GM12873 (cell line): ENCODE data around the gene SEZ6L.
A peak's percentile ranks its signal among the peaks of the same experiment; 100 is the strongest.

Experiments
- TF ChIP-seq, protein P1 (sequence below): IDR thresholded peaks from 2 replicates; pipeline ENCODE4 v1.5.1; 2012; ENCODE audit warnings: low read depth, mild to moderate bottlenecking, moderate library complexity, low read length, control low read depth; ENCODE audit not compliant: insufficient read depth; ENCODE audit errors: missing control alignments

Gene SEZ6L

DNA sequence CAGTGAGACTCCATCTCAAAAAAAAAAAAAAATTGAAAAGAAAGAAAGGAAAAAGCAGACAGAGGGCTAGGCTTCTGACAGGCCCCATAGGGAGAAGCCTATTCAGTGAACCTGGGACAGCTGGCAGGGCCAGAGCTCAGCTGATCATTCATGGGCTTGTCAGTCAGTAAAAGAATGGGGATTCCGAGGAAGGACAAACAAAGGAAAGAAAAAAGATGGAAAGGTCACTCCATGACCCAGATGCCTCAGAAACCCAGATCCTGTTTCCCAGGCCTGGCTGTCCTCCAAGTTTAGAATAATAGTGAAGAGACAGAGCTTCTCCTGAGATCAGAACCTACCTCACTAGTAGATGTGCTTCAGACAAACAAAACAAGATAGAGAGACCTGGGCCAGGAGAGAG lies 225.5 kb downstream of the SEZ6L start:
- TF ChIP-seq, protein P1, sequence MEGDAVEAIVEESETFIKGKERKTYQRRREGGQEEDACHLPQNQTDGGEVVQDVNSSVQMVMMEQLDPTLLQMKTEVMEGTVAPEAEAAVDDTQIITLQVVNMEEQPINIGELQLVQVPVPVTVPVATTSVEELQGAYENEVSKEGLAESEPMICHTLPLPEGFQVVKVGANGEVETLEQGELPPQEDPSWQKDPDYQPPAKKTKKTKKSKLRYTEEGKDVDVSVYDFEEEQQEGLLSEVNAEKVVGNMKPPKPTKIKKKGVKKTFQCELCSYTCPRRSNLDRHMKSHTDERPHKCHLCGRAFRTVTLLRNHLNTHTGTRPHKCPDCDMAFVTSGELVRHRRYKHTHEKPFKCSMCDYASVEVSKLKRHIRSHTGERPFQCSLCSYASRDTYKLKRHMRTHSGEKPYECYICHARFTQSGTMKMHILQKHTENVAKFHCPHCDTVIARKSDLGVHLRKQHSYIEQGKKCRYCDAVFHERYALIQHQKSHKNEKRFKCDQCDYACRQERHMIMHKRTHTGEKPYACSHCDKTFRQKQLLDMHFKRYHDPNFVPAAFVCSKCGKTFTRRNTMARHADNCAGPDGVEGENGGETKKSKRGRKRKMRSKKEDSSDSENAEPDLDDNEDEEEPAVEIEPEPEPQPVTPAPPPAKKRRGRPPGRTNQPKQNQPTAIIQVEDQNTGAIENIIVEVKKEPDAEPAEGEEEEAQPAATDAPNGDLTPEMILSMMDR: no peak

DNA sequence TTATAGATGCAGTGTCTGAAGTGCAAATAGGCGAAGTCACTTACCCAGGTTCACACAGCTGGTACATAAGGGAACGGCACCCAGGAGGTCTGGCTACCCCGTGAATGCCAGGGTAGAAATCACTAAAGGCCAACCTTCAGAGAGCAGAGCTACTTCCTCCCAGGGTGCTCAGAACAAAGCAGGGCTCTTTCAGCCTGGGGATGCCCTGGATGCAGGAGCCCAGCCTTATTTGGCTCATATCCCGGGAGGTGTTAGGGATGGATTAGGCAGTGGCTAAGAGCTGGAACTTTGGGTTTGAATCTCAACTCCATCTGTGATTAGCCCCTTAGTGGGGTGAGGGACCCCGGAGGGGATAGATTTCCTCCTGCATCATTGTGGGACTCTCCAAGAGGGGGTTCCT lies 226.7 kb downstream of the SEZ6L start:
- TF ChIP-seq, protein P1: no peak

DNA sequence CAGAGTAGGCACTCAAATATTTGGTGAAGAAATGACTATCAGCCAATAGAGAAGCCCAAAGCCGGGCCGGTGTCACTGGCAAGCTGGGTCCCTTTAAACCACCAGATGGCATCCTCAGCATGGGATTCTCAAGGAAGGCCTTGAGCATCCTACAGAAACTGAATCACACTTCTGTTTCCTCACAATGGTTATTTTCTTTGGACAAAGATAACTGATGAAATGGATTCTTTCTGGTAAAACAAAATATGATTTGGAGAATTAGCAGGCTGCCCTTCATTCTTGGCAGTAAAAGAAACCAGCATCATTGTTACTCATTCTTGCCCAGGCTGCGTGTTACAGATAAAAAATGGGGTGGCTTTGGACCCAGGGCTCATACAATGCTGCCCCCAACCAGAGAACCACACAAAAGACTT lies 229.5 kb downstream of the SEZ6L start:
- TF ChIP-seq, protein P1: peak; percentile 74

DNA sequence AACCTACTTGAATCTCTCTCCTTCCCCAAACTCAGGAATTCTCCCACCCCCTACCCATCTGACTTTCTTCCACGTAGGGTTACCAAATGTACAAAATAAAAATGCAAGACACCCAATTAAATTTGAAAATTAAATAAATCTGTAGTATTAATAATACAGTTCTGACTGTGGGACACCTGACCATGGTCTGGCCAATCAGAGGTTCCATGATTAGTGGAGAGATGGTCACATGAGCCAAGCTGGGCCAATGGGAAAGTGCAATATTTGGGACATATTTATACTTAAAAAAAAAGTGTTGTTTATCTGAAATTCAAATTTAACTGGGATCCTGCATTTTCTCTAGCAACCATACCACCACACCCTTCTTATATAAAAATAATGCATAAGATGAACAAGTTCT lies 230.0 kb downstream of the SEZ6L start:
- TF ChIP-seq, protein P1: no peak

DNA sequence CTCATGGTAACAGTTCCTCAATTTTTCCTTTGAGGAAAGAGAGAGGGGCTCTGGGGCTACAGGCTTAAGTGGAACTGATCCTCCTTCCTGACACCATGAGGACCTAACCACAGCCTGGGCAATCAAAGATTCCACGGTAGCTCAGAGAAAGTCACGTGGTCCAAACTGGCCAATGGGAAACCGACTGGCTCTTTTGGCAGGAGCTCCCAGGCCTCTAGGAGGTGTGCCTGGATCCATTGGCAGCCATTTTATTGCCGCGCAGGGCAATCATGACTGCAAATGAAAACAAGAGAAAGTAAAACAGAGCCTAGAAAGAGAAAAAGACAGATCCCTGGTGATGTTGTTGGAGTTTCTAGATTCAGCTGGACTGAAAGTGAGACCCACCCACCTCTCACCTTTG lies 232.5 kb downstream of the SEZ6L start:
- TF ChIP-seq, protein P1: no peak

DNA sequence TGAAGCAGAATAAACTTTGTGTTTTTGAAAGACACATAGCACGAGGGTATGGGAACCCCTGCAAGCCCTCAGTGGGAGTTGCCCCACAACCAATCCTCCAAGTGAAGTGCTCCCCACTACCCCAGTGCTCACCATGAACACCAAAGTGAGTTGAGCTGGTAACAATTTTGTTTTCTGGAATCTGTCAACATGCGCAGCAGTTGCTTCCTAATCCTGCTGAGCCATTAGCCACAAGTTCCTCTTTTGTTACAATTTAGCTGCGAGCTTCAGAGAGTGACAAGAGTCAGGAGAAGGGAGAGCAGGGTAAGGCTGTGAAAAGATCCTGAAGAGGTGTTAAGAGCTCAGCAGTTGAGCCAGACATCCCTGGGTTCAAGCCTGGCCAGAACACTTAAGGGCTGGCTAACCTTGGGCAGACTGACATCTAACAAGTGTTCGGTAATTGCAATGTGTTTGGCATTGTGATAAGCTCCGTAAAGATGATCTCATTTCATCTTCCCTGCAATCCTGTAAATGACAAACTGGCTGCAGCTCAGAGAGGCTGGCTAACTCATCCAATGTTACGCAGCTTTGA lies 235.7 kb downstream of the SEZ6L start:
- TF ChIP-seq, protein P1: no peak

DNA sequence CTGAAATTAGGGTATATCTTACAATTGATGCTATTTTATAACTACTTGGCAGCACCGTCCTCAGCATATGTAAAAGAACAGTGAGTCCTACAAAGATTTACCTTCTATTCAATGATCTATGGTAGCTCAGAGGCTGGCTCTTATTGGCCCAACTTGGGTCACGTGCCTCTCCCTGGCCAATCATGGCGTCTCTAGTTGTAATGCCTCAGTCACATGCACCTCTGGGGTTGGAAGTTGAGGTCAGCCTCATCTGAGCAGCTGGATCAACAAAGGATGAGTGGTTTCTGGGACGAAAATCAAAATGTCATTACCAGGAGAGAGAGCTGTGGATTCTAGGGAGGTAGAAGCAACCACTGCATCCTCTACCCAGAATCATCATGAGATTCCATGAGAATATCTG lies 236.9 kb downstream of the SEZ6L start:
- TF ChIP-seq, protein P1: no peak
